ENCODE data around the gene INPP4B.

- TF ChIP-seq POLR2A (IDR thresholded peaks at IDR 0.05; ENCODE audit: extremely low read depth, insufficient read length): no peak
- no peak for TF ChIP-seq CTCF (IDR thresholded peaks at IDR 0.05; ENCODE audit: low read depth, low read length)
- TF ChIP-seq MAX (IDR thresholded peaks at IDR 0.05; ENCODE audit: low read depth, low read length): no peak
These were observed 802.6 kb downstream of the INPP4B start for GRCh38 chr4:142043509-142043908.

All from NB4 (cell line).